Tibial nerve (tissue), 4 donors: Measurements from ENCODE around the gene PRRT4. TPM values are rescaled to one million over a fixed set of nuclear protein-coding genes. Genes with fewer than 3 reads are reported as not detected.

Experiments used
- DNase-seq, 2 donors: peaks; one replicate each; pipeline ENCODE4 v3.0.0-alpha.2; 2019; ENCODE audit warnings: low spot score in 2 of 2
- H3K27ac ChIP-seq, 4 donors: fragments of 200-600 bp; sonication (generic) in 3 of 4; one replicate each; pipeline ENCODE4 v1.5.1; 2017 to 2019; ENCODE audit warnings: mild to moderate bottlenecking in 1 of 4
- H3K27me3 ChIP-seq, 2 donors: fragments of 200-600 bp; sonication (generic) in 1 of 2; one replicate each; pipeline versions ENCODE4 v1.5.1 to v1.6.0; 2017 to 2019
- H3K36me3 ChIP-seq, 3 donors: fragments of 200-600 bp; sonication (generic); one replicate each; pipeline ENCODE4 v1.5.1; 2018 to 2019
- H3K4me1 ChIP-seq, 4 donors: fragments of 200-600 bp; sonication (generic) in 3 of 4; one replicate each; pipeline ENCODE4 v1.5.1; 2017 to 2019
- H3K4me3 ChIP-seq, 4 donors: fragments of 200-600 bp; sonication (generic) in 3 of 4; one replicate each; pipeline ENCODE4 v1.5.1; 2017 to 2019; ENCODE audit warnings: mild to moderate bottlenecking in 1 of 4, moderate library complexity in 1 of 4
- H3K9me3 ChIP-seq, 4 donors: fragments of 200-600 bp; sonication (generic) in 3 of 4; one replicate each; pipeline ENCODE4 v1.5.1; 2017 to 2019
- CTCF ChIP-seq, 5 experiments: fragments of 200-600 bp in 3 of 5; fragments of 450-650 bp in 2 of 5; sonication (generic) in 3 of 5; IDR thresholded peaks; one replicate each; pipeline ENCODE4 v1.5.1; 2016 to 2019; ENCODE audit warnings: antibody characterized with exemption in 5 of 5, mild to moderate bottlenecking in 3 of 5, moderate library complexity in 2 of 5
- EP300 ChIP-seq, 2 donors: sonication (generic); formaldehyde crosslinking; IDR thresholded peaks; one replicate each; pipeline ENCODE4 v1.6.1; 2017; ENCODE audit warnings: antibody characterized with exemption in 2 of 2, mild to moderate bottlenecking in 1 of 2
- POLR2A ChIP-seq, 2 donors: fragments of 450-650 bp; IDR thresholded peaks; one replicate each; pipeline ENCODE4 v1.6.1; 2017; ENCODE audit warnings: antibody characterized with exemption in 2 of 2, mild to moderate bottlenecking in 2 of 2, moderate library complexity in 2 of 2
- WGBS, 2 donors: methylation state at CpG; one replicate each; pipeline ENCODE4 v1.1.5; 2018; 5-methylcytosine and 5-hydroxymethylcytosine counted together
- total RNA-seq, 4 donors: library from RNA; depleted of rRNA; stranded (reverse); fragments of >200 nt; gene quantifications; one replicate each; pipeline ENCODE4 v1.1.0, GENCODE V29; 2016

Gene PRRT4
- total RNA-seq, 4 donors from 2014 or later, result 0.78 to 6.6 (median 2.6) TPM

GRCh38 chr7:128394904-128395496 lies 33.5 kb upstream of the PRRT4 start:
- no peak overlapping the region for H3K4me3 ChIP-seq
- H3K4me1 ChIP-seq, result no peaks in the 10 kb centered on the region
- WGBS, 2 donors, result 93 to 94% methylated on average over 9 to 13 of the region's 16 CpGs
- no peaks in the 10 kb centered on the region for H3K9me3 ChIP-seq
- H3K36me3 ChIP-seq, result peaks cover 2 to 89% (median 16%) of the 10 kb centered on the region in 3 donors
- DNase-seq, result no peak
- H3K27ac ChIP-seq, result no peak overlapping the region
- H3K27me3 ChIP-seq, result no peaks in the 10 kb centered on the region
- TF ChIP-seq POLR2A (IDR thresholded peaks at IDR 0.05) (no peak), EP300 (IDR thresholded peaks at IDR 0.05) (no peak), CTCF (IDR thresholded peaks at IDR 0.05) (no peak)

GRCh38 chr7:128393526-128394330 lies 32.2 kb upstream of the PRRT4 start:
- Histone ChIP-seq H3K27ac (no peak overlapping the region), H3K4me1 (no peaks in the 10 kb centered on the region), H3K9me3 (no peaks in the 10 kb centered on the region), H3K36me3 (peaks cover 0 to 77% (median 16%) of the 10 kb centered on the region in 3 donors), H3K4me3 (no peak overlapping the region), H3K27me3 (no peaks in the 10 kb centered on the region)
- DNase-seq, result no peak
- 92 to 94% methylated on average over 21 to 23 of the region's 23 CpGs for WGBS, 2 donors
- TF ChIP-seq CTCF (IDR thresholded peaks at IDR 0.05), result no peak
- no peak for TF ChIP-seq EP300 (IDR thresholded peaks at IDR 0.05)

GRCh38 chr7:128392446-128393327 lies 31.2 kb upstream of the PRRT4 start:
- no peak overlapping the region for H3K27ac ChIP-seq
- no peaks in the 10 kb centered on the region for H3K27me3 ChIP-seq
- WGBS, 2 donors, result 85 to 91% methylated on average over 18 of the region's 18 CpGs
- DNase-seq, result no peak
- H3K4me1 ChIP-seq, result peaks cover 0 to 3% (median 0%) of the 10 kb centered on the region in 4 donors
- H3K4me3 ChIP-seq, result no peak overlapping the region
- no peaks in the 10 kb centered on the region for H3K9me3 ChIP-seq
- TF ChIP-seq POLR2A (IDR thresholded peaks at IDR 0.05), result no peak
- TF ChIP-seq EP300 (IDR thresholded peaks at IDR 0.05), result no peak
- no peak for TF ChIP-seq CTCF (IDR thresholded peaks at IDR 0.05)
- H3K36me3 ChIP-seq, result peaks cover 0 to 66% (median 14%) of the 10 kb centered on the region in 3 donors

- 90 to 97% methylated on average over 6 to 7 of the region's 7 CpGs for WGBS, 2 donors
- Histone ChIP-seq H3K36me3 (peaks cover 0 to 57% (median 9%) of the 10 kb centered on the region in 3 donors), H3K4me1 (peaks cover 0 to 10% (median 0%) of the 10 kb centered on the region in 4 donors), H3K9me3 (no peaks in the 10 kb centered on the region), H3K27me3 (no peaks in the 10 kb centered on the region), H3K4me3 (no peak overlapping the region), H3K27ac (no peak overlapping the region)
- no peak for DNase-seq
- TF ChIP-seq CTCF (IDR thresholded peaks at IDR 0.05) (no peak), POLR2A (IDR thresholded peaks at IDR 0.05) (no peak), EP300 (IDR thresholded peaks at IDR 0.05) (no peak)
Measured at GRCh38 chr7:128391805-128392204, 30.3 kb upstream of the PRRT4 start.
